AG20443 (cell line): ENCODE measurements around the gene COL4A6.

Experiments used
- DNase-seq: peaks from one replicate; pipeline ENCODE4 v3.0.0; 2012; ENCODE audit warnings: low spot score, mixed read lengths

Gene COL4A6

GRCh38 chrX:108331126-108331909 lies 106.9 kb downstream of the COL4A6 start:
- DNase-seq, result no peak

- DNase-seq, result no peak
Measured at GRCh38 chrX:108323751-108324150, 114.5 kb downstream of the COL4A6 start.

DNA sequence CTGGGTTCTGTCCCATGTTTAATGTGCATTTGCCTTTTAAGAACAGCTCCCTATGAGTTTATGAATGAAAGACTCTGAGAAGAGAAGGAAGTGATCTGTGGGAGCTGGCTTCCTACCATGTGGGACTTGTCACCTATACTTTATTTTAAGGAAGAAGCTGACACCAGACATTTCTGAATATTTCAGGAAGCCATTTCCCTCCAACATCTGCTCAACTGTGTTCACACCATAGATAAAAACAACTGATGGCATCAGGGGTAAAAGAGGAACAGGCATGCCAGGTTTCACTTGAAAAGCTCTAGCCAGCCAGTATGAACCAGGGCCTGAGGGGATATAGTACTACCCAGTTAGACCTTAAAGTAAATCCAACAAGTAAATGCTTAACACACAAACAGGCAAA lies 116.0 kb downstream of the COL4A6 start:
- no peak for DNase-seq

DNA sequence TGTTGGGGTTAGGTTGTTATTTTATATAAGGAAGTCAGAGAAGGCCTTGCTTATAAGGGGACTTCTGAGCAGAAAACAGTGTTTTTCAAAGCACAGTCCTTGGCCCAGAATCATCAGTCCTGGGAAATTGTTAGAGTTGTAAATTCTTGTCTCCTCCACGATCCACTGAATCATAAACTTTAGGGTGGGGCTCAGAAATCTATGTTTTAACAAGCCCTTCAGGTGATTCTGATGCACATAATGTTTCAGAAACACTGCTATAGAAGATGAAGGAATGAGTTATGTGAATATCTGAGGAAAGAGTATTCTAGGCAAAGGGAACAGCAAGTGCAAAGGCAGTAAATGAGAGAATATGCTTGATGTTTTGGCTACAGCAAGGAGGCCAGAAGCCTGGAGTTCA lies 121.8 kb downstream of the COL4A6 start:
- no peak for DNase-seq

DNA sequence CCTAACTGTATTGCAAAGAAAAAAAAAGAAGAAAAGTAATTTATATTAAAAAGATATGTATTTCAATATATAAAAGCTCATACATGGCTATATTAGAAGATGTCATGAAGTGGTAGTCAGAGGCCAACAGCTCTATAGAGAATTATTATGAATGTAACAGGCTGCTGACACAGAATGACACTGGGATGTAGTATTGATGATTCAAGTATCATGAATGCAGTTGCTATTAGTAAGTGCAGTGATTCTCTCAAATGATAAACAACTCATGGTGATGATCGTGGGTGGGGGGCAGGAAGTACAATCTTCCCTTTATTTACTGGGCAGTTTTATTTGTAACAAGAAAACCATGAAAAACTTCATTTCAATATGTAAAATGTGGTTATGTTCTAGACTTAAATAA lies 124.6 kb downstream of the COL4A6 start:
- DNase-seq, result no peak

- DNase-seq, result peak; percentile 22
Measured at GRCh38 chrX:108312957-108313356, 125.3 kb downstream of the COL4A6 start.

DNA sequence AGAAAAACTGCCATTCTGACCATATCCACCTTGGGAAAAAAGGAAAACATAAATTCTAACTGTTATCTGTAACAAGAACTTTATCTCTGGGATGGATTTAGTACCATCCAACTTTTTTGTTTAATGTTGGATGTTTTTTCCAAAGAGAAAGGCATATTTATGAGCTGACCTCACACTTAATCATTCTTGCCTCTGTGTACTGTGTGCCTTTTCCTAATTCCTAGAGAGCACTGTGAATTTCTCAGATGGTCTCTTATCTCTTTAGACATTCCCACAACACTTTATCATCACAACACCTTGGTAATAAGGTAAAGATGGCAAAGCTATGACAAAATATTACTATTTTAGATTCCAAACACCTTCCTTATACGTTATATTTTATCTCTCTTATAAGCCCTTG lies 126.2 kb downstream of the COL4A6 start:
- DNase-seq, result no peak

DNA sequence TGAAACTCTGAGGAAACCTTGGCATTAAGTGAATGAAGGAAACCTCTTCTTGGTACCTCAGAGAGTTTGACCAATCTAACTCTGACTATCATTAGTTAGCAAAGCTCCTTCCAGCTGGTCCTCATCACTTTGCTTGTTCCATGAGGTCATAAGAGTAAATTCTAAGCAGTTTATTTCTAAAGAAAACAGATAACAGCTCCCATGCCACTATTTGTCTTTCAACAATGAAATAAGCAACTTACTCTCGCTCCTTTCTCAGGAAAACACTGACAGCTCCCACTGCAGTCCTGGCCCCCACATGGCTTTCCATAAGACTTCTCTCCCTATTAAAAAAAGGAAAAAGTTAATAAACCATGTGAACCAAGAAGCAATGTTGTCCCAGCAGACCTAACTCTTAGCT lies 127.7 kb downstream of the COL4A6 start:
- no peak for DNase-seq

GRCh38 chrX:108309144-108309543 lies 129.1 kb downstream of the COL4A6 start:
- no peak for DNase-seq

- DNase-seq, result no peak
Measured at GRCh38 chrX:108307132-108308085, 130.8 kb downstream of the COL4A6 start.

DNA sequence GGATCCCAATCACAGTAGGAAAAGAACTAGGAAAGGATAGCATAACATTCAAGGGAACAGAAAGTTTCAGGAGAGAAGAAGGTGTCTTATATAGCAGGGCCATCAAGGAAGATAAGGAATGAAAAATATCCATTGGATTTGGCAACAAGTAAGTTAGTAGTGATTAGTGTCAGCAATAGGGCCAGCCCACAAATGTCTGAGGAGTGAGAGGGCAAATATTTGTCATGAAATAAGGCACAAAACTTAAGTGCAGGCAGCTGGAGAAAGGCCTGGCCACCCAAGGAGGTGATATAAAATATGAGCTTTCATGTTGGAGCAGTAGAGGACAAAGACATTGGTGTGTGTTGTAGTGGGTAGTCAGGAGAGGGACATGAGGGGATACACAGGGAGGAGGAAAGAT lies 132.1 kb downstream of the COL4A6 start:
- no peak for DNase-seq

DNA sequence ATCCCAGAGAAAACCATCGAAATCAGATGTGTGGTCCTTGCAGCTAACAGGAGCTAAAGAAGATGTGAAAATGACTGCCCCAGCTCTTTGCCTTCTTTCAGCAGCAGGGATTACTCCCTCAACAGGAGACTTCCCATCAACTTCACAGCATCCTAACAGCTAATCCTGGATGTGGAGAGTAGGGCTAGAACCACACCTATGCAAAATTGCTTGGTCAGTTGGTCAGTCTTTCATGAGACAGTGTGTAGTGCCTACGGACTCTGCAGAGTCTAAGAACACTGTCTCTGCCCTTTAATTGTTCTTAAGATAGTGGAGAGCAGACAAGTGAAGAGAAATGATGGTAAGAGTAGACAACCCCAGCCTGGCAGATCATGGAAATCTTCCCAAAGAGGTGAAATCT lies 133.5 kb downstream of the COL4A6 start:
- DNase-seq, result no peak

GRCh38 chrX:108304210-108304609 lies 134.0 kb downstream of the COL4A6 start:
- DNase-seq, result no peak

GRCh38 chrX:108303682-108304081 lies 134.5 kb downstream of the COL4A6 start:
- no peak for DNase-seq

GRCh38 chrX:108299704-108300103 lies 138.5 kb downstream of the COL4A6 start:
- no peak for DNase-seq

DNA sequence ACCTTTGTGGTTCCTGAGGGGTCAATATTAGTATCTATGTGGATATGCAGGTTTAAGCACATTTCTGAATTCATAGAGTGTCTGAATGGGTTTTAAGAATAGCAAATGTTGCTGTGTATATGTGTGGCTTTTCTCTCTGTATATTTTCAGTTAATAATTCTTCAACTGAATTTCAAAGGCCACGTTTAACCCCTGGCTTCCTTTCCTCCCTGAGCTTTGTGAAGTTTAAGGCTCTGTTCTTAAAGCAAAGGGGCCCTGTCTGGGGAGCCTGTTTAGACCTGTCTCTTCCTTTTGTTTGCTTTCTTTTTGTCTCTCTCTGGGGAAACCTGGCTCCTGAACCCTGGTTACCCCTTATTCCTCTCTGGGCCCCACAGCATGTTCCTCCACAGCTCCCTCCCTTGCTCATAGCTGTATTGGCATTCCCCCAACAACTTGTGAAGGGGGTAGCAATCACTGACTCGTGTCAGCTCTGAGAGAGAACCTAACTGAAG lies 139.1 kb downstream of the COL4A6 start:
- no peak for DNase-seq

DNA sequence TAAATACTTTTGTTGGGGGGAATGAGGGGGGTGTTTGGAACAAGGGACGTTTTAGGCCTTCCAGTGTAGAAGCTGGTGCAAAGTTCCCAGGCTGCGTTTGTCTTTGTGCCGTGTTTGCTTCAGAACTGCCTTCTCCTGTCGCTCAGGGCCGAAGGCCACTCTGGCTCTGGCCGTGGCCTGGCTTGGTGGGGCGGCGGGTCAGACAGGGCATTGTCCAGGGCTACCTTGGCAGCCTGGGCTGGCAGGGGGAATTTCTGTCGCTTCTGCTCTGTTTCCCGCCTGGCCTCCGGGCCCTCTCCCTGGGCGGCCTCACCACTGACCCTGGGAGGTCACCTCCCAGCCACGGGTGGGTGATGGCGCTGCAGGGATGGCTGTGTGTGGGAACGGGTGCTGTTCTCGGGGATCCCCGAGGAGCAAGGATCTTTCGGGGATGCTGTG lies 140.0 kb downstream of the COL4A6 start:
- DNase-seq, result no peak

DNA sequence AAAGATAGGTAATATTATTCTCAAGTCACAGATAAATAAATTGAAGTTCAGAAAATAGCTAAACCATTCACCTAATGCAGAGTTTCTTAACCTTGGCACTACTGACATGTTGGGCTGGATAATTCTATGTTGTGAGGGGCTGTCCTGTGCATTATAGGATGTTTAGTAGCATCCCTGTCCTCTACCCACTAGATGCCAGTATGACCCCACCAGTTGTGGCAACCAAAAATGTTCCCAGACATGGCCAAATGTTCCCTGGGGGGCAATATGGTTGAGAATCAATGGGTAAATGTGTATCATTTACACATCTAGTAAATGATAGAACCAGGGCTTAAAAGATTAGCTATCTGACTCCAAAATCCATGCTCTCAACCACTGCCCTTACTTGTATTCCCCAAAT lies 140.9 kb downstream of the COL4A6 start:
- DNase-seq, result no peak

DNA sequence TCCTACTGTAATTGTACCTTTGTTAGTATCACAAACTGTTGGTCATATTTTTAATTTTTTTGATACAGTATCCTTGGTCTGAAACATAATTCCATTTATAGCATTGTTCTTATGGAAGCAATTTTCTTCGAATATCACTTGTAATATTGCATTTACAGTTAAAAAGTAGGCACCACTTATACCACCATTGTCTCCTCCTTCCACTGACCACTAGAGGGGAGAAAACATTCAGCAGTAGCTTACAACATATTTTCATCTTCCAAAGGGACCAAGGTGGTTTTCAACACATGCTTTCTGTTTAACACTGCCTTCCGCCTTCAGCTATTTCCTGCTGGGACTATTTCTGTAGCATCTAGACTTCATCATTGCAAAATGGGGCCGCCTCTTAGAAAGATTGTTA lies 146.2 kb downstream of the COL4A6 start:
- no peak for DNase-seq

DNA sequence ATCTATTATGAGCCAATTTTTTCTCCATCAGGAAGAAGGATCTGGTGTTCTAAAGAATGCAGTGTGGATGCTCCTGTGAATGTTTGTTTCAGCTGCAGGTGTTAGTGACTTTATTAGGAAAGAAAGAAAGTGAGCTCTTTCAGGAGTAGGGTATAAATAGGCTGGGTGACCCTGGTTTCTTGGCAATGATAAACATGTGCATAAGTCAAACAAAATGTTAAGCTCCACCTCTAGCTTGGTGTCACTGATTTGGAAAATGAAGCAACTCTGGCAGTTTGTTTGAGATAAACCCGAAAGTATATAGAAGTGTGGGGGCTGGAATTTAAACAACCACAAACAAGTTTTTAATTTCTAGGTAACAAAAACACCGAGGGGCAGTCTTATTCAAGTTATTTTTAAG lies 152.3 kb downstream of the COL4A6 start:
- no peak for DNase-seq

GRCh38 chrX:108285356-108285755 lies 152.9 kb downstream of the COL4A6 start:
- no peak for DNase-seq

DNA sequence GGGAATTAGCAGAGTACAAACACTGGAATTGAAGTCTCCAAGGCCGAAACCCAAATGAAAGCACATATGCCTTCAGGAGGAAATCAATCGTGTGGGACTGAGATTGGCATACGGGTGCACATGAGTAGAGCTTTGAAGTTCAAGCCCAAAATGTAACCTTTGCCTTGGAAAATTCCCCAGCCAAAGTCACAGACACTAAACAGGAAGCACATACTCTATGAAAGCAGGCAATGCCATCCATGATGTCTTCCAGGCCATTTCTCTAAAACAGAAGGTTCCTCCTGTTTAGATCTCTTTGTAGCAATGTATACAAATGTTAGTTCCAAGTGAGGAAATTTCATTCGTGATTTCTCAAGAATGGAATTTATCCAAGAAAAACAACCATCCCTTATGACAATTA lies 162.5 kb downstream of the COL4A6 start:
- DNase-seq, result no peak

DNA sequence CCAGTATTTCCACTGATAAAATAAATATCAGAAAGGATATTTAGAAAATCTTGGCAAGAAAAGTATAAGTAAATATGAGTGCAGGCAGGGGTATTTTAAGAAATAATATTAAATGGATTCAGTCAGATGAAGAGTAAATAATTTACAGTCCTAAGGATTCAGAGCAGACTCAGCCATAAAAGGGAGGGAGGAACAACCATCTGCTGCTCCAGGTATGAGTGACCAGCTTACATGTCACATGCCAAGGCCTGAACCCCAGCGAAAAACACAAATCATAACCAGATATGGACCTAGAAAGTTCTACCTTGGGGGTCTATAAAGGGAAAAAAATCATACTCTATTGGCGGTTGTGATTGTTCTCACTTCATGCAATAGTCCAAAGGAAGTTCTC lies 166.8 kb downstream of the COL4A6 start:
- DNase-seq, result no peak
